Measurements from ENCODE around the gene ANTXR1. TPM values are rescaled to one million over a fixed set of nuclear protein-coding genes. Genes with fewer than 3 reads are reported as not detected.

Gene ANTXR1
- total RNA-seq, 1 experiment from 2014 or later: 48.3 TPM

DNA sequence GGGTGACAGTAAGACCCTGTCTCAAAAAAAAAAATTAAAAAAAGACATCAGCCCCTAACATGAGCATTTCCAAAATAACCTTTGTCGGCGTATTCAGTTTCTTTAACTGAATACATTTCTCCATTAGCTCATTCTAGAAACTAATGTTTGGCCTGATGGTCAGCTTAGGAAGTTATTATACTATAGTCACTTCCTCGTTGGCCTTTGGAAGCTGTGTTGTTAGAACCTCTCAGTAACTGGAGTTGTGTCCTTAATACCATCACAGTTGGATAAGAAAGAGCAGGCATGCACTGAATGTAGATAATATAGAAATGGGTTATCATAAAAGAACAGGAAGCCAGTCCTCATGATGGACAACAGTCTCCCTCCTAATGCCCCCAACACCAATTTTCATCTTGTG lies 112.8 kb downstream of the ANTXR1 start:
- Histone ChIP-seq H2AFZ (no peak overlapping the region), H3K4me1 (replicated peaks; ENCODE audit: insufficient read depth) (no peaks in the 10 kb centered on the region), H3K4me3 (no peak overlapping the region), H3K9me2 (ENCODE audit: insufficient read depth) (no peaks in the 10 kb centered on the region), H3K27ac (no peak overlapping the region), H3K36me3 (ENCODE audit: low read depth) (no peaks in the 10 kb centered on the region), H3K9me3 (ENCODE audit: insufficient read depth, low read depth) (no peaks in the 10 kb centered on the region), H3F3A (ENCODE audit: insufficient read depth, low read depth) (no peaks in the 10 kb centered on the region), H4K20me1 (ENCODE audit: insufficient read depth) (no peaks in the 10 kb centered on the region), H3K79me2 (ENCODE audit: low read depth) (no peaks in the 10 kb centered on the region), H3K4me2 (no peak overlapping the region), H3K27me3 (ENCODE audit: insufficient read depth, low read depth) (no peaks in the 10 kb centered on the region)
- POLR2A ChIA-PET (ENCODE audit: unreplicated experiment): no interaction called here
- intact Hi-C loops (cut with micrococcal nuclease; ENCODE audit: unreplicated experiment): no loop called here
- no peak for DNase-seq
- CTCF ChIA-PET: no interaction called here
- TF ChIP-seq CTCF (conservative IDR thresholded peaks at IDR 0.05): no peak
- TF ChIP-seq EZH2 (IDR thresholded peaks at IDR 0.05; ENCODE audit: low read depth): no peak
- no TSS peak for BruUV-seq (replicated peaks)

- no peaks in the 10 kb centered on the region for H3K4me1 ChIP-seq (replicated peaks; ENCODE audit: insufficient read depth)
- H2AFZ ChIP-seq: no peak overlapping the region
- no TSS peak for BruUV-seq (replicated peaks)
- H3K27ac ChIP-seq: no peak overlapping the region
- H3F3A ChIP-seq (ENCODE audit: insufficient read depth, low read depth): no peaks in the 10 kb centered on the region
- no peaks in the 10 kb centered on the region for H3K9me2 ChIP-seq (ENCODE audit: insufficient read depth)
- no peaks in the 10 kb centered on the region for H3K36me3 ChIP-seq (ENCODE audit: low read depth)
- intact Hi-C loops (cut with micrococcal nuclease; ENCODE audit: unreplicated experiment): no loop called here
- no peak overlapping the region for H3K4me3 ChIP-seq
- no peaks in the 10 kb centered on the region for H3K27me3 ChIP-seq (ENCODE audit: insufficient read depth, low read depth)
- ChIA-PET POLR2A (ENCODE audit: unreplicated experiment) (no interaction called here), CTCF (no interaction called here)
- no peaks in the 10 kb centered on the region for H4K20me1 ChIP-seq (ENCODE audit: insufficient read depth)
- DNase-seq: no peak
- no peaks in the 10 kb centered on the region for H3K79me2 ChIP-seq (ENCODE audit: low read depth)
- H3K4me2 ChIP-seq: no peak overlapping the region
- H3K9me3 ChIP-seq (ENCODE audit: insufficient read depth, low read depth): no peaks in the 10 kb centered on the region
- TF ChIP-seq CTCF (conservative IDR thresholded peaks at IDR 0.05) (no peak), EZH2 (IDR thresholded peaks at IDR 0.05; ENCODE audit: low read depth) (no peak)
Observed at GRCh38 chr2:69126341-69126740, 113.4 kb downstream of the ANTXR1 start.

GRCh38 chr2:69131452-69131851 lies 118.5 kb downstream of the ANTXR1 start:
- no peaks in the 10 kb centered on the region for H3K9me2 ChIP-seq (ENCODE audit: insufficient read depth)
- H3K4me1 ChIP-seq (replicated peaks; ENCODE audit: insufficient read depth): no peaks in the 10 kb centered on the region
- POLR2A ChIA-PET (ENCODE audit: unreplicated experiment): no interaction called here
- peaks cover 5% of the 10 kb centered on the region; the same call in 1 of the 2 replicates for H3F3A ChIP-seq (ENCODE audit: insufficient read depth, low read depth)
- no peak overlapping the region for H3K4me3 ChIP-seq
- no peaks in the 10 kb centered on the region for H3K36me3 ChIP-seq (ENCODE audit: low read depth)
- CTCF ChIA-PET: no interaction called here
- DNase-seq: no peak
- no peaks in the 10 kb centered on the region for H3K9me3 ChIP-seq (ENCODE audit: insufficient read depth, low read depth)
- H3K4me2 ChIP-seq: no peak overlapping the region
- no peaks in the 10 kb centered on the region for H3K27me3 ChIP-seq (ENCODE audit: insufficient read depth, low read depth)
- H3K79me2 ChIP-seq (ENCODE audit: low read depth): no peaks in the 10 kb centered on the region
- no peak overlapping the region for H3K27ac ChIP-seq
- intact Hi-C loops (cut with micrococcal nuclease; ENCODE audit: unreplicated experiment): no loop called here
- BruUV-seq (replicated peaks): no TSS peak
- no peak overlapping the region for H2AFZ ChIP-seq
- TF ChIP-seq EZH2 (IDR thresholded peaks at IDR 0.05; ENCODE audit: low read depth): no peak
- no peaks in the 10 kb centered on the region for H4K20me1 ChIP-seq (ENCODE audit: insufficient read depth)

DNA sequence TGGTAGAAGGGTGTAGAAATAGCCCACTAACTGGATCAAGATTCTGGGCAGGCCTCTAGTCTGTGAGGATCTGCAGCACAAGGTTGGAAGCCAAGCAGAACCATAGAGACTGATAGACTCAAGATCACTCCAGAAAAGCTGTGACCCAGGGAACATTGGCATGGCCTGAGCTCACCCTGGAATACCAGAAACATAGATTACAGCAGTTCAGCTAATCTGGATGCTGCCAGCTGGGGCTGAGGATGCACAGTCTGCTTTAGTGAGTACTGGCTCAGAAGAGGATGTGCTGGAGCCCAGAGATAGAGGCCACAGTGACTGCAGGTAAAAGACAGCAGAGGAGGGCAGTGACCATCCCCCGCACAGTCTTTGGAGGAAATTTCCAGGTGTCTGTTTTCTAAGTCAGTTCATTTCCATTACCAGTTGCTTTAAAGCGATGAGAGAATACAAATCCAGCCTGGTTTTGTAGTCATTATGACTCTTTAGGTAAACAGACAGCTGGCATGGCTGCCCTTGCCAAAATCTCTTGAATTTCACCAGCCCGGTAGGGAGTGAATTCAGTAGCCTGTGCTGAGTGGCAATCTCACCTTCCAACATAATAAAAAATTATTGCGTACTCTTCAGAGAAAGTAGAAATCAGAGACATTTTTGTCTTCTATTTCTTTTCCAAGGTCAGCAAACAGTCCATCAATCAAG lies 119.2 kb downstream of the ANTXR1 start:
- Histone ChIP-seq H3K27me3 (ENCODE audit: insufficient read depth, low read depth) (no peaks in the 10 kb centered on the region), H3K27ac (no peak overlapping the region), H4K20me1 (ENCODE audit: insufficient read depth) (no peaks in the 10 kb centered on the region), H3K9me3 (ENCODE audit: insufficient read depth, low read depth) (no peaks in the 10 kb centered on the region), H2AFZ (no peak overlapping the region), H3K79me2 (ENCODE audit: low read depth) (no peaks in the 10 kb centered on the region), H3K4me2 (no peak overlapping the region), H3K4me3 (no peak overlapping the region), H3K9me2 (ENCODE audit: insufficient read depth) (no peaks in the 10 kb centered on the region), H3F3A (ENCODE audit: insufficient read depth, low read depth) (peaks cover 6% of the 10 kb centered on the region; the same call in 1 of the 2 replicates), H3K4me1 (replicated peaks; ENCODE audit: insufficient read depth) (no peaks in the 10 kb centered on the region), H3K36me3 (ENCODE audit: low read depth) (no peaks in the 10 kb centered on the region)
- no peak for DNase-seq
- ChIA-PET CTCF (no interaction called here), POLR2A (ENCODE audit: unreplicated experiment) (interaction anchor here (0.6 kb wide), 1 partner anchor 135 kb away, joined by 4 read pairs; no protein-coding TSS in a partner anchor)
- TF ChIP-seq CTCF (conservative IDR thresholded peaks at IDR 0.05) (no peak), EZH2 (IDR thresholded peaks at IDR 0.05; ENCODE audit: low read depth) (no peak)
- no TSS peak for BruUV-seq (replicated peaks)
- intact Hi-C loops (cut with micrococcal nuclease; ENCODE audit: unreplicated experiment): no loop called here
